ENCODE measurements around the gene FAM20A.

The FAM20A gene

GRCh38 chr17:68600931-68601564 is at the start of gene FAM20A:
Gene FAM20A, minus strand, starts transcription at chr17:68601367. Its CDS starts 701 bp downstream, at chr17:68600666.
- DNase-seq, result no peak

GRCh38 chr17:68649324-68649723 is 48.2 kb upstream of the FAM20A start:
- DNase-seq, result no peak

GRCh38 chr17:68646626-68647526 is 45.7 kb upstream of the FAM20A start:
- DNase-seq, result no peak

- DNase-seq, result no peak
These were observed 40.9 kb upstream of the FAM20A start for GRCh38 chr17:68642118-68642412.

- no peak for DNase-seq
These were observed 40.3 kb upstream of the FAM20A start for GRCh38 chr17:68641276-68642117.

- DNase-seq, result no peak
These were observed 39.2 kb upstream of the FAM20A start for GRCh38 chr17:68640242-68640989.

GRCh38 chr17:68634345-68634876 is 33.2 kb upstream of the FAM20A start:
- no peak for DNase-seq

GRCh38 chr17:68628576-68628957 is 27.4 kb upstream of the FAM20A start:
- no peak for DNase-seq

- DNase-seq, result no peak
These were observed 26.9 kb upstream of the FAM20A start for GRCh38 chr17:68627956-68628575.

GRCh38 chr17:68624381-68624780 is 23.2 kb upstream of the FAM20A start:
- no peak for DNase-seq

- DNase-seq, result no peak
These were observed 22.6 kb upstream of the FAM20A start for GRCh38 chr17:68623811-68624210.

GRCh38 chr17:68622423-68622822 is 21.3 kb upstream of the FAM20A start:
- DNase-seq, result no peak

- no peak for DNase-seq
These were observed 19.9 kb upstream of the FAM20A start for GRCh38 chr17:68621065-68621464.

- DNase-seq, result no peak
These were observed 15.2 kb upstream of the FAM20A start for GRCh38 chr17:68616334-68616733.

GRCh38 chr17:68614718-68615117 is 13.6 kb upstream of the FAM20A start:
- DNase-seq, result no peak

GRCh38 chr17:68613739-68614298 is 12.7 kb upstream of the FAM20A start:
- DNase-seq, result peak; percentile 80 to 83

GRCh38 chr17:68612923-68613292 is 11.7 kb upstream of the FAM20A start:
- DNase-seq, result no peak

GRCh38 chr17:68612209-68612922 is 11.2 kb upstream of the FAM20A start:
- DNase-seq, result no peak

GRCh38 chr17:68611353-68612208 is 10.4 kb upstream of the FAM20A start:
- no peak for DNase-seq

GRCh38 chr17:68610554-68610953 is 9.4 kb upstream of the FAM20A start:
- no peak for DNase-seq

All from AML-193 (cell line).